Uterus (tissue), 4 donors: ENCODE measurements around the gene HOXB7. TPM values are rescaled to one million over a fixed set of nuclear protein-coding genes. Genes with fewer than 3 reads are reported as not detected.

ENCODE experiments used
- DNase-seq, 2 donors: peaks; one replicate each; pipeline ENCODE4 v3.0.0-alpha.2; 2019 to 2020
- H3K27ac ChIP-seq, 2 donors: fragments of 200-600 bp; sonication (generic); 1 replicate in 1 of 2; 2 replicates in 1 of 2; pipeline ENCODE4 v1.5.1; 2016 to 2018
- H3K27me3 ChIP-seq, 2 donors: fragments of 200-600 bp; sonication (generic); one replicate each; pipeline ENCODE4 v1.5.1; 2018 to 2019; ENCODE audit warnings: control low read depth in 1 of 2
- H3K36me3 ChIP-seq, 2 donors: fragments of 200-600 bp; sonication (generic); one replicate each; pipeline ENCODE4 v1.5.1; 2019; ENCODE audit warnings: control low read depth in 1 of 2
- H3K4me1 ChIP-seq, 2 donors: fragments of 200-600 bp; sonication (generic); one replicate each; pipeline ENCODE4 v1.5.1; 2018 to 2019; ENCODE audit warnings: control low read depth in 1 of 2
- H3K4me3 ChIP-seq, 2 donors: fragments of 200-600 bp; sonication (generic); 1 replicate in 1 of 2; 2 replicates in 1 of 2; pipeline ENCODE4 v1.5.1; 2018 to 2019; ENCODE audit warnings: mild to moderate bottlenecking in 1 of 2
- H3K9me3 ChIP-seq, 2 donors: fragments of 200-600 bp; sonication (generic); one replicate each; pipeline ENCODE4 v1.5.1; 2019; ENCODE audit warnings: control low read depth in 1 of 2
- CTCF ChIP-seq, 4 experiments: fragments of 200-600 bp in 2 of 4; fragments of 450-650 bp in 2 of 4; sonication (generic) in 2 of 4; IDR thresholded peaks; one replicate each; pipeline ENCODE4 v1.5.1; 2016 to 2019; ENCODE audit warnings: antibody characterized with exemption in 4 of 4, mild to moderate bottlenecking in 2 of 4, moderate library complexity in 1 of 4
- POLR2A ChIP-seq, 2 donors: fragments of 450-650 bp; IDR thresholded peaks; one replicate each; pipeline ENCODE4 v1.6.1; 2016; ENCODE audit warnings: antibody characterized with exemption in 2 of 2, mild to moderate bottlenecking in 1 of 2, moderate library complexity in 1 of 2
- intact Hi-C: fragments of 100-400 bp; cut with DNase I; formaldehyde crosslinking; loops from one replicate; pipeline ENCODE4 v1.15.1; 2023; ENCODE audit warnings: low total_unique reads
- total RNA-seq, 4 donors: library from RNA; depleted of rRNA in 3 of 4; stranded (reverse); fragments of >200 nt in 3 of 4; gene quantifications; one replicate each; pipeline versions ENCODE4 v1.1.0 to v1.2.4, GENCODE V29; 2014 to 2023
- donor health status: DM: yes; HTN: yes; CAD: no.

Gene HOXB7
- total RNA-seq, 4 donors from 2014 or later, result 1.0 to 6.9 (median 3.5) TPM; not detected in 1

- intact Hi-C loops, result no loop called here
- H3K9me3 ChIP-seq, result no peaks in the 10 kb centered on the region
- H3K27ac ChIP-seq, result no peak overlapping the region
- no peak for DNase-seq
- no peaks in the 10 kb centered on the region for H3K36me3 ChIP-seq
- H3K4me3 ChIP-seq, result no peak overlapping the region
- peaks cover 26 to 81% of the 10 kb centered on the region in 2 donors for H3K27me3 ChIP-seq
- no peaks in the 10 kb centered on the region for H3K4me1 ChIP-seq
- TF ChIP-seq CTCF (IDR thresholded peaks at IDR 0.05), result no peak
- TF ChIP-seq POLR2A (IDR thresholded peaks at IDR 0.05), result no peak
Measured at GRCh38 chr17:48630925-48631692, 20.3 kb upstream of the HOXB7 start.

GRCh38 chr17:48630009-48630924 lies 19.4 kb upstream of the HOXB7 start:
- DNase-seq, result no peak
- H3K27me3 ChIP-seq, result peaks cover 26 to 73% of the 10 kb centered on the region in 2 donors
- no peaks in the 10 kb centered on the region for H3K9me3 ChIP-seq
- H3K4me3 ChIP-seq, result no peak overlapping the region
- intact Hi-C loops, result no loop called here
- H3K4me1 ChIP-seq, result peaks cover 0 to 8% of the 10 kb centered on the region in 2 donors
- H3K27ac ChIP-seq, result no peak overlapping the region
- TF ChIP-seq POLR2A (IDR thresholded peaks at IDR 0.05) (no peak), CTCF (IDR thresholded peaks at IDR 0.05) (no peak)
- no peaks in the 10 kb centered on the region for H3K36me3 ChIP-seq

GRCh38 chr17:48629411-48629759 lies 18.6 kb upstream of the HOXB7 start:
- DNase-seq, result no peak
- Histone ChIP-seq H3K27ac (no peak overlapping the region), H3K9me3 (no peaks in the 10 kb centered on the region), H3K4me1 (peaks cover 0 to 15% of the 10 kb centered on the region in 2 donors), H3K4me3 (no peak overlapping the region), H3K36me3 (no peaks in the 10 kb centered on the region), H3K27me3 (peaks cover 29 to 71% of the 10 kb centered on the region in 2 donors)
- TF ChIP-seq CTCF (IDR thresholded peaks at IDR 0.05), result no peak
- no peak for TF ChIP-seq POLR2A (IDR thresholded peaks at IDR 0.05)
- intact Hi-C loops, result no loop called here

GRCh38 chr17:48628649-48629410 lies 18.0 kb upstream of the HOXB7 start:
- Histone ChIP-seq H3K27me3 (peaks cover 23 to 70% of the 10 kb centered on the region in 2 donors), H3K9me3 (no peaks in the 10 kb centered on the region), H3K36me3 (no peaks in the 10 kb centered on the region), H3K4me1 (peaks cover 0 to 15% of the 10 kb centered on the region in 2 donors), H3K27ac (no peak overlapping the region), H3K4me3 (no peak overlapping the region)
- no peak for DNase-seq
- no peak for TF ChIP-seq POLR2A (IDR thresholded peaks at IDR 0.05)
- no peak for TF ChIP-seq CTCF (IDR thresholded peaks at IDR 0.05)
- intact Hi-C loops, result no loop called here
